ENCODE measurements around the gene ABHD17A. TPM values are rescaled to one million over a fixed set of nuclear protein-coding genes. Genes with fewer than 3 reads are reported as not detected.
A peak's percentile ranks its signal among the peaks of the same experiment; 100 is the strongest.

Gene ABHD17A
- total and polyA plus RNA-seq, 9 of the 15 experiments (the other 6 are each of a cell fraction or from before 2014, with no cell fraction given): 0.04 to 135 (median 21.8) TPM; not detected in 1

DNA sequence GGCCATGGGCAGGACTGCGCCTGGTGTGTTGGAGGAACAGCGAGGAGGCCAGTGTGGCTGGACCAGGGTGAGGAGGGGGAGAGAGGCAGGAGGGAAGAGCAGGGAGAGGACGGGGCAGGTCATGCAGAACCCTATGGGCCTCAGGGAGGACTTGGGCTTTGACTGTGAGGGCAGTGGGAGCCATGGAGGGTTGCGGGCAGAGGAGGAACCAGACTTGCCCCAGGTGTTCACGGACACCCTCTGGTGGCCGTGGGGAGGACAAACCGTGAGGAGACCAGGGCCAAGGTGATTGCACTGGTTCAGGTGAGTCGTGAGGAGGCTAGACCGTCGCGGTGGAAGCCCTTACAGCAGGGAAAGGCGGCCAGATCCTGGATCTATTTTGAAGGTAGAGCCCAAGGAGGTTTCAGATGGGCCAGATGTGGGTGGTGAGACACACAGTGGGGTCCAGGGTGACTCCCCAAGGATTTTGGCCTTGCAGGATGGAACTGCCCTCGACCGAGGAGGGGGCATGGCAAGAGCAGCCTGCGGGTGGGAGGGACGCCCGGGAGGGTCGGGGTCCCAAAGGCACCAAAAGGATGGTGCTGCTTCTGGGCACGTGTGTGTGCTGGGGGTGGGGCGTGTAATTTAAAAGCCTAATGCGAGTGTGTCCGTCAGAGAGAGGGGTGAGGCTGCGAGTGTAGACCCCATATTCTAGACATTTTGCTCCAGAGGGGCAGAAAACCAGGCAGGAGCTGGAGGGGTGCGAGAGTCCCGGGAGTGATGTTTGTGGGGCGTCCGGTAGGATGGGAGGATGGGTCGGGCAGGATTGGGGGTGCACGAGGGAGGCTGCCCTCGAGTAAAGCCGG lies 34.3 kb downstream of the ABHD17A start (continued):
- no peak for TF ChIP-seq POLR2AphosphoS2 (IDR thresholded peaks at IDR 0.05; ENCODE audit: low read length)
- TF ChIP-seq, protein P1, sequence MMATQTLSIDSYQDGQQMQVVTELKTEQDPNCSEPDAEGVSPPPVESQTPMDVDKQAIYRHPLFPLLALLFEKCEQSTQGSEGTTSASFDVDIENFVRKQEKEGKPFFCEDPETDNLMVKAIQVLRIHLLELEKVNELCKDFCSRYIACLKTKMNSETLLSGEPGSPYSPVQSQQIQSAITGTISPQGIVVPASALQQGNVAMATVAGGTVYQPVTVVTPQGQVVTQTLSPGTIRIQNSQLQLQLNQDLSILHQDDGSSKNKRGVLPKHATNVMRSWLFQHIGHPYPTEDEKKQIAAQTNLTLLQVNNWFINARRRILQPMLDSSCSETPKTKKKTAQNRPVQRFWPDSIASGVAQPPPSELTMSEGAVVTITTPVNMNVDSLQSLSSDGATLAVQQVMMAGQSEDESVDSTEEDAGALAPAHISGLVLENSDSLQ (IDR thresholded peaks at IDR 0.05): no peak
- no peak for TF ChIP-seq DIDO1 (tag; IDR thresholded peaks at IDR 0.05; ENCODE audit: low read depth)
- TF ChIP-seq, protein P2, sequence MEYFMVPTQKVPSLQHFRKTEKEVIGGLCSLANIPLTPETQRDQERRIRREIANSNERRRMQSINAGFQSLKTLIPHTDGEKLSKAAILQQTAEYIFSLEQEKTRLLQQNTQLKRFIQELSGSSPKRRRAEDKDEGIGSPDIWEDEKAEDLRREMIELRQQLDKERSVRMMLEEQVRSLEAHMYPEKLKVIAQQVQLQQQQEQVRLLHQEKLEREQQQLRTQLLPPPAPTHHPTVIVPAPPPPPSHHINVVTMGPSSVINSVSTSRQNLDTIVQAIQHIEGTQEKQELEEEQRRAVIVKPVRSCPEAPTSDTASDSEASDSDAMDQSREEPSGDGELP (CRISPR knock-in tag; IDR thresholded peaks at IDR 0.05; ENCODE audit: borderline replicate concordance): no peak
- TF ChIP-seq RBM22 (IDR thresholded peaks at IDR 0.05; ENCODE audit: low read depth, low read length, poor library complexity, severe bottlenecking): peak; percentile 7
- no peak for TF ChIP-seq RBM15 (IDR thresholded peaks at IDR 0.05; ENCODE audit: insufficient read depth, low read length)
- TF ChIP-seq ZNF239 (CRISPR knock-in tag; IDR thresholded peaks at IDR 0.05): no peak
- no peak for TF ChIP-seq ZSCAN32 (CRISPR knock-in tag; IDR thresholded peaks at IDR 0.05)
- TF ChIP-seq HDGF (IDR thresholded peaks at IDR 0.05): peak; percentile 68; the same call in 1 of the 2 replicates
- TF ChIP-seq PTTG1 (tag; IDR thresholded peaks at IDR 0.05; ENCODE audit: low read depth): no peak
- TF ChIP-seq, protein P3, sequence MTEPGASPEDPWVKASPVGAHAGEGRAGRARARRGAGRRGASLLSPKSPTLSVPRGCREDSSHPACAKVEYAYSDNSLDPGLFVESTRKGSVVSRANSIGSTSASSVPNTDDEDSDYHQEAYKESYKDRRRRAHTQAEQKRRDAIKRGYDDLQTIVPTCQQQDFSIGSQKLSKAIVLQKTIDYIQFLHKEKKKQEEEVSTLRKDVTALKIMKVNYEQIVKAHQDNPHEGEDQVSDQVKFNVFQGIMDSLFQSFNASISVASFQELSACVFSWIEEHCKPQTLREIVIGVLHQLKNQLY (CRISPR knock-in tag; conservative IDR thresholded peaks at IDR 0.05): no peak
- TF ChIP-seq, protein P4, sequence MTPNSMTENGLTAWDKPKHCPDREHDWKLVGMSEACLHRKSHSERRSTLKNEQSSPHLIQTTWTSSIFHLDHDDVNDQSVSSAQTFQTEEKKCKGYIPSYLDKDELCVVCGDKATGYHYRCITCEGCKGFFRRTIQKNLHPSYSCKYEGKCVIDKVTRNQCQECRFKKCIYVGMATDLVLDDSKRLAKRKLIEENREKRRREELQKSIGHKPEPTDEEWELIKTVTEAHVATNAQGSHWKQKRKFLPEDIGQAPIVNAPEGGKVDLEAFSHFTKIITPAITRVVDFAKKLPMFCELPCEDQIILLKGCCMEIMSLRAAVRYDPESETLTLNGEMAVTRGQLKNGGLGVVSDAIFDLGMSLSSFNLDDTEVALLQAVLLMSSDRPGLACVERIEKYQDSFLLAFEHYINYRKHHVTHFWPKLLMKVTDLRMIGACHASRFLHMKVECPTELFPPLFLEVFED (CRISPR knock-in tag; conservative IDR thresholded peaks at IDR 0.05): no peak
- no peak for TF ChIP-seq MIER1 (IDR thresholded peaks at IDR 0.05; ENCODE audit: low read depth)
- TF ChIP-seq, protein P5, sequence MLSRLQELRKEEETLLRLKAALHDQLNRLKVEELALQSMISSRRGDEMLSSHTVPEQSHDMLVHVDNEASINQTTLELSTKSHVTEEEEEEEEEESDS (CRISPR knock-in tag; IDR thresholded peaks at IDR 0.05): no peak
- TF ChIP-seq PPARD (CRISPR knock-in tag; IDR thresholded peaks at IDR 0.05): no peak
- peak; percentile 91 for TF ChIP-seq BCOR (IDR thresholded peaks at IDR 0.05)
- no peak for TF ChIP-seq HDAC2 (IDR thresholded peaks at IDR 0.05)
- TF ChIP-seq TAF15 (IDR thresholded peaks at IDR 0.05; ENCODE audit: low read depth, low read length): no peak
- TF ChIP-seq PHF8 (IDR thresholded peaks at IDR 0.05; ENCODE audit: borderline replicate concordance, low read length): no peak
- TF ChIP-seq, protein P6, sequence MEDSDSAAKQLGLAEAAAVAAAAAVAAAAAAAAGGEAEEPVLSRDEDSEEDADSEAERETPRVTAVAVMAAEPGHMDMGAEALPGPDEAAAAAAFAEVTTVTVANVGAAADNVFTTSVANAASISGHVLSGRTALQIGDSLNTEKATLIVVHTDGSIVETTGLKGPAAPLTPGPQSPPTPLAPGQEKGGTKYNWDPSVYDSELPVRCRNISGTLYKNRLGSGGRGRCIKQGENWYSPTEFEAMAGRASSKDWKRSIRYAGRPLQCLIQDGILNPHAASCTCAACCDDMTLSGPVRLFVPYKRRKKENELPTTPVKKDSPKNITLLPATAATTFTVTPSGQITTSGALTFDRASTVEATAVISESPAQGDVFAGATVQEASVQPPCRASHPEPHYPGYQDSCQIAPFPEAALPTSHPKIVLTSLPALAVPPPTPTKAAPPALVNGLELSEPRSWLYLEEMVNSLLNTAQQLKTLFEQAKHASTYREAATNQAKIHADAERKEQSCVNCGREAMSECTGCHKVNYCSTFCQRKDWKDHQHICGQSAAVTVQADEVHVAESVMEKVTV (CRISPR knock-in tag; IDR thresholded peaks at IDR 0.05): no peak
- TF ChIP-seq SUPT5H (IDR thresholded peaks at IDR 0.05): peak; percentile 24; the same call in 1 of the 2 replicates
- peak in 1 of 2 experiments; percentile 87; a peak in 2 of 4 replicates for TF ChIP-seq KDM1A (IDR thresholded peaks at IDR 0.05)
- no peak for TF ChIP-seq HDAC6 (IDR thresholded peaks at IDR 0.05; ENCODE audit: low read depth, low read length)
- peak; percentile 20; the same call in 1 of the 2 replicates for TF ChIP-seq CBX1 (IDR thresholded peaks at IDR 0.05; ENCODE audit: low read depth)

All from K562 (cell line).